ENCODE data around the gene SPATA19.

DNA sequence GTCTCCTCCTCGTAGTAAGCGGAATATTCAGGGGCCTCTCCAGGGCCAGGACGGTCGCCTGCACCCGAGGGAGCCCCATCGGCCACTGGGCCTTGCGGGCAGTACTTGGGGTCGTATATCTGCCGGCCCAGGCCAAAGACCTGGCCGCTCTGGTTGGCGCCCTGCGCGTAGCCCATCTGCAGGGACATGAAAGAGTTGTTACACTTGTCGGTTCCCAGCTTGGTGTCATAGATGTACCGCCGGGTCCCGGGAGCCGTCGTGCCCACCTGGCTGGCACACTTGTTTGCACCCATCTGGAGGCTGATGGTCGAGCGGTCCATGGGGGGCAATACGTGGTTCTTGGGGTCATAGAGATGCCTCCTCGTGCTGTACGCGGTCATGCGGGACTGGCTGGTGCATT is 19.4 kb upstream of the SPATA19 start:
- TF ChIP-seq, protein P1, sequence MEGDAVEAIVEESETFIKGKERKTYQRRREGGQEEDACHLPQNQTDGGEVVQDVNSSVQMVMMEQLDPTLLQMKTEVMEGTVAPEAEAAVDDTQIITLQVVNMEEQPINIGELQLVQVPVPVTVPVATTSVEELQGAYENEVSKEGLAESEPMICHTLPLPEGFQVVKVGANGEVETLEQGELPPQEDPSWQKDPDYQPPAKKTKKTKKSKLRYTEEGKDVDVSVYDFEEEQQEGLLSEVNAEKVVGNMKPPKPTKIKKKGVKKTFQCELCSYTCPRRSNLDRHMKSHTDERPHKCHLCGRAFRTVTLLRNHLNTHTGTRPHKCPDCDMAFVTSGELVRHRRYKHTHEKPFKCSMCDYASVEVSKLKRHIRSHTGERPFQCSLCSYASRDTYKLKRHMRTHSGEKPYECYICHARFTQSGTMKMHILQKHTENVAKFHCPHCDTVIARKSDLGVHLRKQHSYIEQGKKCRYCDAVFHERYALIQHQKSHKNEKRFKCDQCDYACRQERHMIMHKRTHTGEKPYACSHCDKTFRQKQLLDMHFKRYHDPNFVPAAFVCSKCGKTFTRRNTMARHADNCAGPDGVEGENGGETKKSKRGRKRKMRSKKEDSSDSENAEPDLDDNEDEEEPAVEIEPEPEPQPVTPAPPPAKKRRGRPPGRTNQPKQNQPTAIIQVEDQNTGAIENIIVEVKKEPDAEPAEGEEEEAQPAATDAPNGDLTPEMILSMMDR (IDR thresholded peaks at IDR 0.05): no peak
- TF ChIP-seq POLR2AphosphoS5 (IDR thresholded peaks at IDR 0.05; ENCODE audit: low read depth, low read length) (no peak), TCF7L2 (IDR thresholded peaks at IDR 0.05; ENCODE audit: low read depth, low read length) (no peak)
- TF ChIP-seq, protein P2, sequence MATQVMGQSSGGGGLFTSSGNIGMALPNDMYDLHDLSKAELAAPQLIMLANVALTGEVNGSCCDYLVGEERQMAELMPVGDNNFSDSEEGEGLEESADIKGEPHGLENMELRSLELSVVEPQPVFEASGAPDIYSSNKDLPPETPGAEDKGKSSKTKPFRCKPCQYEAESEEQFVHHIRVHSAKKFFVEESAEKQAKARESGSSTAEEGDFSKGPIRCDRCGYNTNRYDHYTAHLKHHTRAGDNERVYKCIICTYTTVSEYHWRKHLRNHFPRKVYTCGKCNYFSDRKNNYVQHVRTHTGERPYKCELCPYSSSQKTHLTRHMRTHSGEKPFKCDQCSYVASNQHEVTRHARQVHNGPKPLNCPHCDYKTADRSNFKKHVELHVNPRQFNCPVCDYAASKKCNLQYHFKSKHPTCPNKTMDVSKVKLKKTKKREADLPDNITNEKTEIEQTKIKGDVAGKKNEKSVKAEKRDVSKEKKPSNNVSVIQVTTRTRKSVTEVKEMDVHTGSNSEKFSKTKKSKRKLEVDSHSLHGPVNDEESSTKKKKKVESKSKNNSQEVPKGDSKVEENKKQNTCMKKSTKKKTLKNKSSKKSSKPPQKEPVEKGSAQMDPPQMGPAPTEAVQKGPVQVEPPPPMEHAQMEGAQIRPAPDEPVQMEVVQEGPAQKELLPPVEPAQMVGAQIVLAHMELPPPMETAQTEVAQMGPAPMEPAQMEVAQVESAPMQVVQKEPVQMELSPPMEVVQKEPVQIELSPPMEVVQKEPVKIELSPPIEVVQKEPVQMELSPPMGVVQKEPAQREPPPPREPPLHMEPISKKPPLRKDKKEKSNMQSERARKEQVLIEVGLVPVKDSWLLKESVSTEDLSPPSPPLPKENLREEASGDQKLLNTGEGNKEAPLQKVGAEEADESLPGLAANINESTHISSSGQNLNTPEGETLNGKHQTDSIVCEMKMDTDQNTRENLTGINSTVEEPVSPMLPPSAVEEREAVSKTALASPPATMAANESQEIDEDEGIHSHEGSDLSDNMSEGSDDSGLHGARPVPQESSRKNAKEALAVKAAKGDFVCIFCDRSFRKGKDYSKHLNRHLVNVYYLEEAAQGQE (IDR thresholded peaks at IDR 0.05; ENCODE audit: insufficient read depth in 1 of 2, low read depth in 2 of 2, low read length in 1 of 2): no peak
